GM12878 (cell line): ENCODE measurements around the gene CCM2. TPM values are rescaled to one million over a fixed set of nuclear protein-coding genes. Genes with fewer than 3 reads are reported as not detected.
A peak's percentile ranks its signal among the peaks of the same experiment; 100 is the strongest.

Experiments
- ATAC-seq: fragments of 200-7000 bp; cut with Tn5 transposase; 3 replicates; pipeline ENCODE4 v1.9.1; 2020; ENCODE audit warnings: mild to moderate bottlenecking, moderate library complexity
- BruUV-seq: library from RNA; stranded (reverse); fragments of 400-500 nt; replicated peaks from 2 replicates; lab custom pipeline; 2021; lab: Mats Ljungman, UMichigan
- CTCF ChIA-PET: fragments of 300-600 bp; sonication (Branson Sonifier 250); formaldehyde crosslinking; extraction: SDS; loops from one replicate; lab custom pipeline; 2021; ENCODE audit warnings: inconsistent platforms; lab: Yijun Ruan, JAX
- POLR2A ChIA-PET: fragments of 350-600 bp; formaldehyde crosslinking; extraction: SDS; loops from one replicate; lab custom pipeline; 2021; ENCODE audit warnings: inconsistent platforms; lab: Charles Lee
- RAD21 ChIA-PET: fragments of 300-600 bp; sonication (Branson Sonifier 250); formaldehyde crosslinking; loops from one replicate; lab custom pipeline; 2023; ENCODE audit warnings: antibody characterized with exemption; ENCODE audit not compliant: unreplicated experiment; lab: Charles Lee
- SMC1A ChIA-PET: fragments of 300-600 bp; sonication (Branson Sonifier 250); formaldehyde crosslinking; loops from one replicate; lab custom pipeline; 2023; ENCODE audit not compliant: unreplicated experiment, uncharacterized antibody; lab: Charles Lee
- DNase-seq: peaks from one replicate; pipeline ENCODE4 v3.0.0-alpha.2; 2011; ENCODE audit warnings: low read depth, low spot score
- FAIRE-seq: peaks from 3 replicates; lab custom pipeline; 2011; peaks lifted over from hg19 to GRCh38; lab: Jason Lieb, UNC
- H2AFZ ChIP-seq: 2 replicates; pipeline ENCODE4 v1.6.0; 2011; ENCODE audit warnings: low read depth, low read length, control low read depth; ENCODE audit not compliant: control insufficient read depth
- H3K27ac ChIP-seq: 2 replicates; pipeline ENCODE4 v1.5.1; 2011; ENCODE audit warnings: control low read depth; ENCODE audit not compliant: control insufficient read depth, insufficient read depth
- H3K27me3 ChIP-seq, 2 experiments: replicated peaks in 1 of 2; 2 replicates each; pipeline versions ENCODE4 v1.6.0 to v1.6.1; 2011; ENCODE audit warnings: low read length in 1 of 2; ENCODE audit not compliant: control insufficient read depth in 2 of 2, insufficient read depth in 2 of 2
- H3K36me3 ChIP-seq, 2 experiments: 2 replicates each; pipeline ENCODE4 v1.5.1; 2011; ENCODE audit warnings: low read length in 1 of 2; ENCODE audit not compliant: control insufficient read depth in 2 of 2, insufficient read depth in 2 of 2
- H3K4me1 ChIP-seq: 2 replicates; pipeline ENCODE4 v1.6.1; 2011; ENCODE audit warnings: mild to moderate bottlenecking, low read length, moderate library complexity, mixed read lengths; ENCODE audit not compliant: control insufficient read depth, insufficient read depth
- H3K4me2 ChIP-seq: 2 replicates; pipeline ENCODE4 v1.6.0; 2011; ENCODE audit warnings: control low read depth; ENCODE audit not compliant: control insufficient read depth, insufficient read depth
- H3K4me3 ChIP-seq: fragments of 200-600 bp; sonication (generic); 2 replicates; pipeline ENCODE4 v1.5.1; 2016
- H3K79me2 ChIP-seq: 2 replicates; pipeline ENCODE4 v1.6.0; 2011; ENCODE audit warnings: low read length; ENCODE audit not compliant: control insufficient read depth, insufficient read depth
- H3K9ac ChIP-seq: 2 replicates; pipeline ENCODE4 v1.8.0; 2011; ENCODE audit warnings: low read length, control low read depth, mixed read lengths; ENCODE audit not compliant: control insufficient read depth, insufficient read depth
- H3K9me3 ChIP-seq: replicated peaks from 3 replicates; pipeline ENCODE4 v1.5.1; 2011; ENCODE audit warnings: mild to moderate bottlenecking, low read length; ENCODE audit not compliant: control insufficient read depth, insufficient read depth
- H4K20me1 ChIP-seq: 2 replicates; pipeline ENCODE4 v1.6.0; 2011; ENCODE audit not compliant: control insufficient read depth, insufficient read depth
- CBFB ChIP-seq: IDR thresholded peaks from 2 replicates; pipeline ENCODE4 v1.6.1; 2016; ENCODE audit warnings: antibody characterized with exemption, low read depth
- IRF4 ChIP-seq: IDR thresholded peaks from 2 replicates; pipeline ENCODE4 v1.6.1; 2011; ENCODE audit warnings: low read depth, low read length
- MTA3 ChIP-seq: IDR thresholded peaks from 2 replicates; pipeline ENCODE4 v1.6.1; 2012; ENCODE audit warnings: low read length, inconsistent platforms, borderline replicate concordance
- TARDBP ChIP-seq: IDR thresholded peaks from 2 replicates; pipeline ENCODE4 v1.6.1; 2016; ENCODE audit warnings: borderline replicate concordance
- ZZZ3 ChIP-seq: IDR thresholded peaks from 2 replicates; pipeline ENCODE4 v1.6.1; 2011; ENCODE audit warnings: low read depth; ENCODE audit not compliant: control insufficient read depth, insufficient read length
- WGBS: methylation state at CpG from one replicate; pipeline ENCODE4 v1.1.6; 2016; ENCODE audit warnings: low lambda C conversion rate; ENCODE audit not compliant: insufficient replicate concordance, insufficient coverage; ENCODE audit errors: missing lambda C conversion rate; 5-methylcytosine and 5-hydroxymethylcytosine counted together
- in situ Hi-C: fragments of 300-500 bp; cut with MboI; formaldehyde crosslinking; loops from 9 replicates; pipeline ENCODE4 v1.14.3; 2018; ENCODE audit warnings: mixed read lengths
- intact Hi-C: fragments of 100-400 bp; cut with micrococcal nuclease; formaldehyde crosslinking; loops from one replicate; pipeline ENCODE4 v1.14.2; 2022; ENCODE audit not compliant: unreplicated experiment
- polyA plus RNA-seq, 11 experiments: library from polyadenylated mRNA; depleted of rRNA in 4 of 11; unstranded in 6 of 11; stranded (reverse) in 5 of 11; fragments of >200 nt; fragmentation: Nextera tagmentation in 4 of 11; fragmentation: Illumina TruSeq in 1 of 11; extraction: Ambion mirVana in 4 of 11; extraction: Trizol in 1 of 11; gene quantifications; 1 replicate in 1 of 11; 2 replicates in 10 of 11; pipeline versions ENCODE4 v1.2.1 to v1.2.3, GENCODE V29; 2011 to 2016; ENCODE audit warnings: inconsistent platforms in 2 of 11, missing spikeins in 2 of 11, low read depth in 1 of 11
- total RNA-seq, 4 experiments: library from RNA; depleted of rRNA in 3 of 4; stranded (reverse); fragments of >200 nt in 3 of 4; fragmentation: Illumina TruSeq in 1 of 4; extraction: Trizol in 1 of 4; gene quantifications; 2 replicates each; pipeline versions ENCODE4 v1.2.1 to v1.2.3, GENCODE V29; 2013 to 2021
- TF ChIP-seq, protein P1 (sequence below): IDR thresholded peaks from 2 replicates; pipeline ENCODE4 v1.6.1; 2012; ENCODE audit warnings: low read depth, low read length, improper control_type of control experiment
- TF ChIP-seq, protein P2 (sequence below): fragments of 450-650 bp; IDR thresholded peaks from 2 replicates; pipeline ENCODE4 v1.6.1; 2016; ENCODE audit warnings: mild to moderate bottlenecking, moderate library complexity, borderline replicate concordance
- TF ChIP-seq, protein P3 (sequence below): fragments of 150-350 bp; IDR thresholded peaks from 2 replicates; pipeline ENCODE4 v1.6.1; 2016; ENCODE audit warnings: low read depth, low read length

The CCM2 gene
- total and polyA plus RNA-seq, 10 of the 15 experiments (the other 5 are each of a cell fraction or from before 2014, with no cell fraction given): 1.00 to 82.3 (median 48.7) TPM

DNA sequence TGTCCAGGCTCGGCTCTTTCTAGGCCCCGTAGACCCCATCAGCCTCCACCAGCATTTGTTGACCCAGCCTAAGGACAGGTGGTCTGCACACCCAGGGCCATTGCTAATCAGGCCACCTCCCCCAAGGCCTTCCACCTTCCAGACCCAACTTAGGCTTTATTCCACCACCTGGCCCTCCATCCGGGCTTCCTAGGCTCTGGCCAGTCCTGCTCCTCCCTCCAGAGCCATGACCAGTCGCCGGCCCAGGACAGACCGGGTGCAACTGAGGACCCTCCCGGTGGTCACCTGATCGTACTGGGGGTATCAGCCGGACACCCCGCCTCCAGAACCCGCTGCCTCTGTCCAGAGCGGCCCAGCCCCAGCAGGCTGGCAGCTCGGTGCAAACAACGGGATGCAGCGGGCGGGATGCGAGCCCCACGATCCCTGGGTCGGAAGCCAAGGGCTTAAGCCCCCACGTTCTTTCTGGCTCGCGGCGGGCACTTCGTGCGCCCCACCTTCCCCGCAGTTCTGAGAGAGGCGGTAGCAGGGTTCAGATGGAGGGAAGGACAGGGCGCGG is 88.2 kb downstream of the CCM2 start:
- ATAC-seq: no peak
- Histone ChIP-seq H3K4me3 (no peak overlapping the region), H2AFZ (no peak overlapping the region), H3K9me3 (no peaks in the 10 kb centered on the region), H3K4me2 (no peak overlapping the region), H4K20me1 (no peaks in the 10 kb centered on the region), H3K79me2 (no peaks in the 10 kb centered on the region), H3K27me3 (peaks cover 2% of the 10 kb centered on the region in 2 experiments; a peak in 3 of 4 replicates), H3K9ac (no peak overlapping the region), H3K27ac (no peak overlapping the region), H3K4me1 (no peaks in the 10 kb centered on the region), H3K36me3 (no peaks in the 10 kb centered on the region)
- WGBS: 74% methylated on average over 25 of the region's 29 CpGs
- CTCF ChIA-PET: no interaction called here
- intact Hi-C loops: no loop called here
- FAIRE-seq: no peak
- TF ChIP-seq ZZZ3 (no peak), TARDBP (no peak), CBFB (no peak)
- TF ChIP-seq, protein P1, sequence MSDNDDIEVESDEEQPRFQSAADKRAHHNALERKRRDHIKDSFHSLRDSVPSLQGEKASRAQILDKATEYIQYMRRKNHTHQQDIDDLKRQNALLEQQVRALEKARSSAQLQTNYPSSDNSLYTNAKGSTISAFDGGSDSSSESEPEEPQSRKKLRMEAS: no peak
- in situ Hi-C loops: no loop called here
- RAD21 ChIA-PET: no interaction called here
- no TSS peak for BruUV-seq
- DNase-seq: no peak
- SMC1A ChIA-PET: no interaction called here
- POLR2A ChIA-PET: no interaction called here

DNA sequence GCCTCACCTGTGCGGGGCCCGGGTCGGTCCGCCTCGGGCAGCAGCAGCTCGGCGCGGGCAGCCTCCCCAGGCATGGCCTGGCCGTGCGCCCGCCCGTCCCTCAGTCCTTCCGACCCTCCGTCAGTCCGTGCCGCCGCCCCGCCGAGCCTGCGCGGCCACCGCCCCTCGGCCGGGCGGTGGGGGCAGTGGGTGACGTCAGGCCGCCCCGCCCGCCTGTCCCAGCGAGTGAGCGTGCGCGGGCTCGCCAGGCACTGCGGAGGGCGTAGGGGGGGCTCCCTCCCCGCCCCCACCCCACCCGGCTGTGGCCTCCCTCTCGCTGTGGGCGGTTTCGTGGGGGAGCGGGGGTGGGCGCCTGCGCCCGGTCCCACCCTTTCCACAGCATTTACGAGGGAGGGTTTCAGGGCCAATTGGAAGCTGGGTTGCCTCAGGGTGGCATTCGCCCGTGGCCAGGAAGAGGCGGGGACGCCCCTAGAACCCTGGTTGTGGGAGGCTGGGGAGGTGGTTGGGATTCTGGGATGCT is 88.9 kb downstream of the CCM2 start, which contains the start of gene NACAD:
NACAD (minus strand) TSS at position 149 of the 520 bp plus-strand sequence; CDS start at position 74, 75 bp downstream.
- peak; percentile 58 for ATAC-seq
- DNase-seq: no peak
- no peak for FAIRE-seq
- RAD21 ChIA-PET: no interaction called here
- POLR2A ChIA-PET: no interaction called here
- SMC1A ChIA-PET: no interaction called here
- no peak within 1 kb of the TSS for H2AFZ ChIP-seq
- no peaks in the 10 kb centered on the region for H3K9me3 ChIP-seq
- in situ Hi-C loops (no loop called here), intact Hi-C loops (no loop called here)
- no peaks in the 10 kb centered on the region for H3K79me2 ChIP-seq
- no peak within 1 kb of the TSS for H3K27ac ChIP-seq
- peak within 1 kb of the TSS; percentile 30; the same call in 1 of the 2 replicates for H3K4me2 ChIP-seq
- CTCF ChIA-PET: interaction anchor here (1.0 kb wide), 1 partner anchor 116 kb away, joined by 3 read pairs; no protein-coding TSS in a partner anchor
- H3K4me1 ChIP-seq: no peaks in the 10 kb centered on the region
- H3K36me3 ChIP-seq: no peaks in the 10 kb centered on the region
- peaks cover 2% of the 10 kb centered on the region in 2 experiments; a peak in 3 of 4 replicates for H3K27me3 ChIP-seq
- no TSS peak for BruUV-seq
- no peaks in the 10 kb centered on the region for H4K20me1 ChIP-seq
- H3K9ac ChIP-seq: no peak within 1 kb of the TSS
- 17% methylated on average over 21 of the region's 50 CpGs for WGBS
- H3K4me3 ChIP-seq: no peak within 1 kb of the TSS; the same call in 1 of the 2 replicates
- TF ChIP-seq IRF4 (no peak), MTA3 (no peak)
- TF ChIP-seq, protein P2, sequence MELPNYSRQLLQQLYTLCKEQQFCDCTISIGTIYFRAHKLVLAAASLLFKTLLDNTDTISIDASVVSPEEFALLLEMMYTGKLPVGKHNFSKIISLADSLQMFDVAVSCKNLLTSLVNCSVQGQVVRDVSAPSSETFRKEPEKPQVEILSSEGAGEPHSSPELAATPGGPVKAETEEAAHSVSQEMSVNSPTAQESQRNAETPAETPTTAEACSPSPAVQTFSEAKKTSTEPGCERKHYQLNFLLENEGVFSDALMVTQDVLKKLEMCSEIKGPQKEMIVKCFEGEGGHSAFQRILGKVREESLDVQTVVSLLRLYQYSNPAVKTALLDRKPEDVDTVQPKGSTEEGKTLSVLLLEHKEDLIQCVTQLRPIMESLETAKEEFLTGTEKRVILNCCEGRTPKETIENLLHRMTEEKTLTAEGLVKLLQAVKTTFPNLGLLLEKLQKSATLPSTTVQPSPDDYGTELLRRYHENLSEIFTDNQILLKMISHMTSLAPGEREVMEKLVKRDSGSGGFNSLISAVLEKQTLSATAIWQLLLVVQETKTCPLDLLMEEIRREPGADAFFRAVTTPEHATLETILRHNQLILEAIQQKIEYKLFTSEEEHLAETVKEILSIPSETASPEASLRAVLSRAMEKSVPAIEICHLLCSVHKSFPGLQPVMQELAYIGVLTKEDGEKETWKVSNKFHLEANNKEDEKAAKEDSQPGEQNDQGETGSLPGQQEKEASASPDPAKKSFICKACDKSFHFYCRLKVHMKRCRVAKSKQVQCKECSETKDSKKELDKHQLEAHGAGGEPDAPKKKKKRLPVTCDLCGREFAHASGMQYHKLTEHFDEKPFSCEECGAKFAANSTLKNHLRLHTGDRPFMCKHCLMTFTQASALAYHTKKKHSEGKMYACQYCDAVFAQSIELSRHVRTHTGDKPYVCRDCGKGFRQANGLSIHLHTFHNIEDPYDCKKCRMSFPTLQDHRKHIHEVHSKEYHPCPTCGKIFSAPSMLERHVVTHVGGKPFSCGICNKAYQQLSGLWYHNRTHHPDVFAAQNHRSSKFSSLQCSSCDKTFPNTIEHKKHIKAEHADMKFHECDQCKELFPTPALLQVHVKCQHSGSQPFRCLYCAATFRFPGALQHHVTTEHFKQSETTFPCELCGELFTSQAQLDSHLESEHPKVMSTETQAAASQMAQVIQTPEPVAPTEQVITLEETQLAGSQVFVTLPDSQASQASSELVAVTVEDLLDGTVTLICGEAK: no peak
- TF ChIP-seq, protein P3, sequence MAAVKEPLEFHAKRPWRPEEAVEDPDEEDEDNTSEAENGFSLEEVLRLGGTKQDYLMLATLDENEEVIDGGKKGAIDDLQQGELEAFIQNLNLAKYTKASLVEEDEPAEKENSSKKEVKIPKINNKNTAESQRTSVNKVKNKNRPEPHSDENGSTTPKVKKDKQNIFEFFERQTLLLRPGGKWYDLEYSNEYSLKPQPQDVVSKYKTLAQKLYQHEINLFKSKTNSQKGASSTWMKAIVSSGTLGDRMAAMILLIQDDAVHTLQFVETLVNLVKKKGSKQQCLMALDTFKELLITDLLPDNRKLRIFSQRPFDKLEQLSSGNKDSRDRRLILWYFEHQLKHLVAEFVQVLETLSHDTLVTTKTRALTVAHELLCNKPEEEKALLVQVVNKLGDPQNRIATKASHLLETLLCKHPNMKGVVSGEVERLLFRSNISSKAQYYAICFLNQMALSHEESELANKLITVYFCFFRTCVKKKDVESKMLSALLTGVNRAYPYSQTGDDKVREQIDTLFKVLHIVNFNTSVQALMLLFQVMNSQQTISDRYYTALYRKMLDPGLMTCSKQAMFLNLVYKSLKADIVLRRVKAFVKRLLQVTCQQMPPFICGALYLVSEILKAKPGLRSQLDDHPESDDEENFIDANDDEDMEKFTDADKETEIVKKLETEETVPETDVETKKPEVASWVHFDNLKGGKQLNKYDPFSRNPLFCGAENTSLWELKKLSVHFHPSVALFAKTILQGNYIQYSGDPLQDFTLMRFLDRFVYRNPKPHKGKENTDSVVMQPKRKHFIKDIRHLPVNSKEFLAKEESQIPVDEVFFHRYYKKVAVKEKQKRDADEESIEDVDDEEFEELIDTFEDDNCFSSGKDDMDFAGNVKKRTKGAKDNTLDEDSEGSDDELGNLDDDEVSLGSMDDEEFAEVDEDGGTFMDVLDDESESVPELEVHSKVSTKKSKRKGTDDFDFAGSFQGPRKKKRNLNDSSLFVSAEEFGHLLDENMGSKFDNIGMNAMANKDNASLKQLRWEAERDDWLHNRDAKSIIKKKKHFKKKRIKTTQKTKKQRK: no peak
